CD4-positive, alpha-beta T cell treated with Interferon alpha-2 for 1 hour (primary cell): ENCODE data around the gene AKR1C2.
"Not testable (repeated sequence)": the region's sequence is repeated elsewhere in the genome, so short reads cannot be mapped to it uniquely, and the experiment has no call there.

Source experiments
- DNase-seq, 2 donors: peaks; one replicate each; pipeline ENCODE4 v3.0.0-alpha.2; 2020 to 2022

AKR1C2 gene

GRCh38 chr10:5023177-5023805, 19.6 kb upstream of the AKR1C2 start:
- no peak for DNase-seq

DNA sequence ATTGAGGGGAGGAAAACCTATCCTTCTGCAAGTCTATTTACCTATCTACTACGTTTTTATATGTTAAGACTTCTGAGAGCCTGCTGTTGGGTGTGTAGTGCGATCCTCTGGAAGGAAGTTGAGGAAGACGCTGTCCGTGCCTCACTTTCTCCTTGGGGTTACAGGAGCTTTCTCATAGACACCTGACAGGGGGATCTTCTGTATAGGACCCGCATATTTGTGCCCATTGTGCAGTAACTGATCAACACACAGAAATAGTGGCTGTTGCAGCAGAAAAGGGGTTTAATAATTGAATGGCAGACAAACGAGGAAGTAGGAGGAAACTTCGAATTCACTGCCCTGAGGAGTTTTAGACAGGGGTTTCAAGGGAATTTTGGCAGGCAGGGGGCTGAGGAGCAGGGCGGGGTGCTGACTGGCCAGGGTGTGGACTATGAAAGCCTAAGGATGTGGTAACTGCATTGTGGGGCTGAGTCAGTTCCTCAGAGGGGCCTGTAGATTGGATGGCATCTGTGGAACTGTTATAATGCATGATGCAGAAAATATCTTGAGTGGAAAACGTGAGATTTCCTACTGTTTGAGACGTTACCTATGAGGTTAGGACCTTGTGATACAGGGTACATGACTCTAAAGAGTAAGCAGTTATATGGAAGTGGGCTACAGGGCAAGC, 18.1 kb upstream of the AKR1C2 start:
- DNase-seq: not testable (repeated sequence)

DNA sequence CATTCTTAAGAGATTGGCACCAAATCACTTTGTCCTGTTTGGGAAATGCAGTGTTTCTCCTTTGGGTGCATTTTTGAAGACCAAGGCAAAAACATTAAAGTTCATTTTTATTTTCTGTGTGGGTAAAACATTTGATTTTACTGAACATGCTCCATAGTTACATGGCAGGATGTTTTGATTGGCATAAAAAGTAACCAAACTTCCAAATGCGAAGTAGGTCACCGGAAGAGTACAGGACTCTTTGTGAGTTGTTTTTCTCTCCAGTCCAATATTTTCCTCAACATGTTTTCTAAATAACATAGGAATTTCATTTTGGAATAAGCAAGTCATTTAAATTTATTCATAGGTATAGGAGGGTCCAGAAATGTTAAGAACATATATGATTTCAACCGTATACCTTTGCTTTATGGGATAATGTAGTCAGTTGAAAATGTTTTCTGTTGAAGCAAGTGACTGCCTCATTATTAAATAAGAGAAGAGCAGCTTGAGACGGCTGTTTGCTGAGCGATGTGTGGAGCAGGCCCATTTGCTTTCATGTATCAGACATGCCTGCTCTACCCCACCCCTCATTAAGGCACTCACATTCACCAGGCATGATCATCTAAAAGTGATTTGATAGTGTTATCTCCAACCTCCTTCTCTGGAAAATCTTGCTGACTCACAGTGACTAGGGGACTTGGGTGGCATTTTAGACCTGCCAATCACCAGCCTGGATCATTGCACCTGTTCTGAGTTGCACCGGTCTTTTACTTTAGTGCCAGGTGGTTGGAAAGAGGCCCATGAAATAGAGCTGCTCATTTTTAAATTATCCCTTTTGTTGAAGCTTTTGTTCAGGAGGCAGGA, 16.3 kb upstream of the AKR1C2 start:
- DNase-seq: not testable (repeated sequence)

GRCh38 chr10:5018671-5019277, 15.1 kb upstream of the AKR1C2 start:
- not testable (repeated sequence) for DNase-seq

DNA sequence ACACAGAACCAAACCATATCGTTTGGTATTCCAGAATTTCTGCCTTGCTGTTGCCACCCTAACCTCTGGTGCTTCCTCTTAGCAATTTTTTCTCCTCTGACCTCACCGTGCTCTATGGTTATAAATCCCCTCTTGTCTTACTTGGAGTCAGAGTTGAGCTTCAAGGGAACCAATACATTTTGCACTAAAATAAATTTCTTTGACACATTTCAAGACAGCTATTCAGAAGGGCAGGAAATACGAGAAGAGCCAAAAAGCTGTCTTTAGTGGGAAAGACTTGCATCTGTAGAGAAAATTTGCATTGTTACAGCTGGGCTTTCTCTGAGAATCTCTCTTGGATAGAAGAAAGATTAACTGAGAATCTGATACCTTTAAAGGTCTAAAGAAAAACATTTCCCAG, 14.5 kb upstream of the AKR1C2 start:
- no peak for DNase-seq

DNA sequence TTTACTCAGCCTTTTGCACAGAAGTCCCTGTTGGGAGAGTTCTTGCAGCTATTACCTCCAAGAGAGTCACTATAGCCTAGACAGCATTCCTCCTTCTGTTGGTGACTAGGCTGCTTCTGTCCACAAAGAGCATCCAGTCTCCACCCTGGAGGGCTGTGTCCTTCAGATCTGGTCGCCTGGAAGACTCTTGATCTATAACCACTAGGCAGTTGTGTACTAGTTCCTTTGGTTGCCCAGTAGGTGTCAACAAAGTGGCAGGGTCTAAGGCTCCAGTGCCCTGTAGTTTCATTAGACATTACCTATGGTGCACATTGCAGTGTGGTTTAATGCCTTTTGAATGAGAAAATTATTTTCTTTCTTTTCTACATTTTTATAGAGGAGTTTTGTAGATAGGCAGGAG, 11.3 kb upstream of the AKR1C2 start:
- no peak for DNase-seq

GRCh38 chr10:5014200-5014910, 10.7 kb upstream of the AKR1C2 start:
- DNase-seq: not testable (repeated sequence)

DNA sequence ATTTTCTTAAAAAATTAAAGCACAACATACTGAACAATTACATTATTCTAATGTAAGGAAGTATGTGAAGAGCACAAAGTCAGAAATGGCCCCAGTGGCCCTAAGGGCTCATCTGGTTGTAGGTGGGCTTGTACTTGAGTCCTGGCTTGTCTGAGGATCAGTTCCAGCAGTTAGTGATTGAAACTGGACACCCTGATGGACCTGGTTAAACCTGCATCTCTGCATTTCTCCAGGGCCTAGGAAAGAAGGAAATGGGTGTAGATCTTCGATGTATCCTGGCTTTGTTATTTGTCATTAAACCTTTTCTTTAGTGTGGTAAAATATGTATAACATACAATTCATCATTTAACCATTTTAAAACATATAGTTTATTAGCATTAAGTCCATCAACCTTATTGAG, 9.7 kb upstream of the AKR1C2 start:
- DNase-seq: no peak

GRCh38 chr10:5012595-5012994, 8.9 kb upstream of the AKR1C2 start:
- no peak for DNase-seq

- not testable (repeated sequence) for DNase-seq
Measured at GRCh38 chr10:5011392-5011791, 7.7 kb upstream of the AKR1C2 start.

DNA sequence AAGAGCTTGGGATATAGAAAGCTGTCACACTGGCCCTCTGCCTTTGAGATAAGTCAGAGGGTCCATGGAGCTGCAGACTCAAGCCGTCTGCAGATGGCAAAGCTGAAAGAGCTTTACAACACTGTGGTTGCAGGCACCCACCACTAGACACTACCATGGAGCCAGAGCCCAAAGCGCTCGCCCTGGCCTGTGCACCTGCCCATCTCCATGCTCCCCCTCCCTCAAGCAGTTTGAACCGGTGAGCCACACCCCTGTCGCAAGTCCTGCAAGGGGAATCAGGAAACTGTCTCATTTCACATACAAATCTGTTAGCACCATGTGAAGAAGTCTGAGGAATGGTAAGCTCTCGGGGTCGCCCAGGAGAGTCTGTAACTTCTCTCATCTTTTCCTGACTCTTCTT, 6.4 kb upstream of the AKR1C2 start:
- not testable (repeated sequence) for DNase-seq

DNA sequence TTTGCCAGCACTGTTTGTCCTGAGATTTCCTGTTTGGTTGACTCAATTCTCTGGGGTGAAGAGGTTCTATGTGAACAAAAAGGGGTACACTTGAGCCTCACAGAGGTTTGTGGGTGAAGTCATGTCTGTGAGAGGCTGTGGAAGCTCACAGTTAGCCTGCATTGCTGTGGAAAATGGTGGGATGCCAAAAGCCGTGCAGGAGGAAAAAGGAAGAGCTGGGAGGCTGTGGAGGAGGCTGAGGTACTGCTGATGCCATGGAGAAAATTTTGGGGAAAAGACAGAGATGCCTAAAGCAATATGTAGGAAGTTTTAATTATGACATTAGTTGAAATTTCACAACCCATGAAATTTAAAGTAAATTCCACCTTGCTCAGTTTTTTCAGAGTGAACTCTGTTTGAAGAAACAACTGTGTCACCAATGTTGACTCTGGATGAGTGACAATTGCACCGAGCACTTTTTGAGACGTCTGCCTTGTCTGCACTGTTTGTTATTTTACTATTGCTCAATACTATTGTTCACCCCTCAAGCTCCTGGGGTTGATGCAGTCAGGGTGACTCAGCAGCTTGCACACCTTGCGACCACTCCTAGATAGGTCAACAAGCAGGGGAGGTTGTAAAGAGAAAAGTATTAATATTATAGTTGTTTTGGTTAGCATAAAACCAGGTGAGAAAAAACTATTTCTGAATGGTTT, 5.3 kb upstream of the AKR1C2 start:
- not testable (repeated sequence) for DNase-seq

GRCh38 chr10:5004501-5004900, 844 bp upstream of the AKR1C2 start:
- not testable (repeated sequence) for DNase-seq

DNA sequence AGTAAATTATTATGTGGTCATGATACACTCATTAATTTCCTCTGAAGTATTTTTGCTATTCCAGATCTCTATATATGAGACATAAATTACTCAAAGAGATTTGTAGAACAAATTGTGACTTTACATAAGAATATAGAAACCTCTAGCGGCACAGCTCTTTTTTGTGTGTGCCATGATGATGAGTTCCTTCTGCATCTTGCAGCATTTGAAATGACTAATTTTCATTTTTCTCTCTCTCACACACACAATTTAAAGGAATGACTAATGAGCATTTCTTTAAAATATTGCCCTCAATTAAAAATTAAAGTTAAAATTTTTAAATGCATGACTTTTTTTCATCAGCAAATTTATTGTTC, 351 bp upstream of the AKR1C2 start:
- not testable (repeated sequence) for DNase-seq

DNA sequence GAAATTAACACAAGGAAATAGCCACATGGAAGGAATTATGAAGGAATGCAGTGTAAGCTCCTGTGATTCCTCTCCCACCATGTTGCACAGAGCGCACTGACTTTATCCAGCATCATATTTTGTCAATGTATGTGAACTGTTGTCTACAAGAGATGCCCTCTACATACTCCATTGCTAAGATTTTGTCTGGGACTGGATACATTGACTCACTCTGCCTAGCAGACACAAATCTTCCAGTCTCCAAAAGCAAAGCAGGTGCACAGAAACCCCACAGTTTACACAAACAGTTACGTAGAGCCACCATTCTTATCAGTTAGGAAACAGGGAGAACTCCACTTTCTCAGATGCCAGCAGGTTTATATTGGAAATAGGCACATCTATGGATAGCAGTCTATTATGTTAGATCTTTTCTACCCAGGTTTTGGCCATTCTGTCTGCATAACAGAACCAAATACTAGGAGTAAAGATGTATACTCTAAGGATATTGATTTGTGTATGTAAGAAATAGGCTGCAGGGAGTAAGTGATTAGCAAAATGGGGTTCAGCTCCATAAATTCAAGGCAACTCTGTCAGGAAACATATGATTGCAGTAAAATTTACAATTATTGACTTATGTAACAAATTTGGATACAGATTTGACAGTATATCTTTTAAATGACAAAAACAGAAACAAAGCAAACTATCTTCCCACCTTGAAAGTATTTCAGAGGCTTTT, 1.5 kb downstream of the AKR1C2 start:
- no peak for DNase-seq

DNA sequence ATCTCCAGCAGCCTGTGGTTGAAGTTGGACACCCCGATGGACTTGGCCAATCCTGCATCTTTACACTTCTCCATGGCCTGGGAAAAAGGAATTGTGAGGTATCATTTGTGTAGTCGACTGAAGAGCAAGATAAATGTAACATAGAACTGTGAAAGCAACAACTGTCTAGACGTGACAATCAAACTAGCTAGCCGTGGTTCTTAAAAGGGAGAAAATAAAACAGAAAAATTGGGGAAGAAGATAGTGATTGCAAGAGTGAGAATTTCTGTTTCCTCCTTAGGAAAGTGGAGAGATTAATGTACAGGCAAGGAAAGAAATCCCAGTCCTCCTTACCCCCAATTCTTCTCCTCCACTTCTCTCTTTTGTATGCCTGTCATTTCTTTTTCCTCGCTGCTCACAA, 5.0 kb downstream of the AKR1C2 start:
- no peak for DNase-seq

GRCh38 chr10:4994260-4994659, 9.4 kb downstream of the AKR1C2 start:
- not testable (repeated sequence) for DNase-seq

DNA sequence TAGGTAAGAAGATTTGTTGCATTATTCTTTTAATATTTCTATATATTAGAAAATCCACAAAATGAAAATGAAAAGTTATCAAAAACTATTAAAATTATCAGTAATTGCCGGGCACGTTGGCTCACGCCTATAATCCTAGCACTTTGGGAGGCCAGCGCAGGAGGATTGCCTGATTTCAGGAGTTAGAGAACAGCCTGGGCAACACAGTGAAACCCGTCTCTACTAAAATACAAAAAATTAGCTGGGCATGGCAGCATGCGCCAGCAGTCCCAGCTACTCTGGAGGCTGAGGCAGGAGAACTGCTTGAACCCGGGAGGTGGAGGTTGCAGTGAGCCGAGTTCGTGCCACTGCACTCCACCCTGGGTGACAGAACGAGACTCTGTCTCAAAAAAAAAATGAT, 11.1 kb downstream of the AKR1C2 start:
- DNase-seq: not testable (repeated sequence)

DNA sequence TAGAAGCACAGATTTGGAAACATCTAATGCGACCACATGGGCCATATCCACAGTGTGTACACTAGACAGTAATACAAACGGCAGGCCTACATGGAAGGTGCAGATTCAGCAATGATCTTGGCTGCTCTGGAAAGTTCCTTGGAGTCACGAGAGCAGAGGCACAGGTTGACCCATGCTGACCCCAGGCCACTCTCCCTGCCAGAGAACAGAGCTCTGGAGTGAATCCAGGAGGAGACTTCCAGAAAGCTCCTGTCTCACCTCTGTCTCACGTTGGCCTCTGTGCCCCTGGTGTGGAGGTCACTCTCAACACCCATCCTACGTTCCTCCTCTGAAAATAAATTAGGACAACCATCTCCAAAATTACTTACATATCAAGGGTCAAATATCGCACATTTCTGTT, 12.2 kb downstream of the AKR1C2 start:
- DNase-seq: not testable (repeated sequence)

GRCh38 chr10:4990217-4990616, 13.4 kb downstream of the AKR1C2 start:
- no peak for DNase-seq

DNA sequence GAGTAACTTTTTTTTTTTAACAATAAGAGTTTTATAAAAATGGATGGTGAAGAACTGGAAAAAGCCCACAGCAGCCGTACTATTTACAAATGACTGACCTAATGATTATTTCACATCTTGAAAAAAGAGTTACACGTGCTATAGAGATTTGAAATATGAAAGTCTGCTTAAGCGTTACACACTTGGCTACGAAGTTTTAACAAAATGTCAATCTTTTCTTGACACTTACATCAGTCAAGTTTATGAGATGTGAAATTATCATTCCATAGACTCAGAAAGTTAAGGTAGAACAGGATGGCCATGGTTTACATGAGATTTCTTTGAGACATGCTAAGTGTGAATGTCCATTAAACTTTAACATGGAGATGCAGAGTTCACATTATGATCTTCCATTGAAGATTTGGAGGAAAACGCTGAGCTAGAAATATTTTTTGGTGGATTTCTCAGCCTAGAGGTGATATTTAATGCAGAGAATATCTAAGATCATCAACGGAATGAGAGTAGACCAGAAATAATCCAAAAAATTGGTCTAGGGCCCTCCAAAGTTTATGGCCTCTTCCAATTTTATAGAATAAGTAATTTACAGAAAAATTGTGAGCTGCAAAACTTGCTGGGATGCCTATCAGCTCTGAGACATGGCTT, 15.5 kb downstream of the AKR1C2 start:
- not testable (repeated sequence) for DNase-seq
